ENCODE measurements around the gene RPL5.

The RPL5 gene

DNA sequence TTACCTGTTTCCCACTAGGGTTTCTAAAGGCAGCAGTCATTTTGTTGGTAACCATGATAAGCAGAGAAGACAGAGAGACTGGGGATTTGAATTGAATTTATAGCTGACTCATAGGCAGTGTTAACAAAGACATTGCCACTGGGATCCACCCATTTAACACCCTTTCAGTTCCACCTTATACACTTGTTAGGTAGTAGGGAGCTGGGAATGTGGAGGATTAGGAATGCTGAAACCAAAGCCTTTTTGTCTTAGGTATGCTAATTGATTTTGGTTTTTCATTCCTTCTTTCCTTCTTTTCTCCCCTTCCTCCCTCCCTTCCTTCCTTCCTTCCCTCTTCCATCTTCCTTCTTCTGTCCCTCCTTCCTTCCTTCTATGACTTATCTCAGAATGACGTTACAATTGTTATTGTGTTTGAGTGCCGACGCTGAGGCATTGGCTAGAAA is 39.5 kb upstream of the RPL5 start:
- TF ChIP-seq CTCF (conservative IDR thresholded peaks at IDR 0.05; ENCODE audit: low read depth, low read length) = no peak
- Histone ChIP-seq H3K36me3 (ENCODE audit: insufficient read depth) (no peaks in the 10 kb centered on the region), H3K27me3 (ENCODE audit: insufficient read depth, low read depth) (no peaks in the 10 kb centered on the region), H3K9ac (no peak overlapping the region), H2AFZ (ENCODE audit: low read depth) (no peak overlapping the region), H3K27ac (no peak overlapping the region), H3K4me3 (IDR thresholded peaks at IDR 0.05; ENCODE audit: insufficient read depth, low read depth, low read length) (no peak overlapping the region), H3K4me1 (ENCODE audit: low read depth, poor library complexity, severe bottlenecking) (no peaks in the 10 kb centered on the region), H4K20me1 (ENCODE audit: insufficient read depth) (no peaks in the 10 kb centered on the region), H3K4me2 (no peak overlapping the region), H3K79me2 (ENCODE audit: insufficient read depth, low read depth) (no peaks in the 10 kb centered on the region)

- TF ChIP-seq CTCF (conservative IDR thresholded peaks at IDR 0.05; ENCODE audit: low read depth, low read length) = no peak
- H3K27me3 ChIP-seq (ENCODE audit: insufficient read depth, low read depth) = no peaks in the 10 kb centered on the region
- no peak overlapping the region for H3K4me2 ChIP-seq
- no peak overlapping the region for H2AFZ ChIP-seq (ENCODE audit: low read depth)
- no peak overlapping the region for H3K27ac ChIP-seq
- no peak overlapping the region for H3K4me3 ChIP-seq (IDR thresholded peaks at IDR 0.05; ENCODE audit: insufficient read depth, low read depth, low read length)
- H3K79me2 ChIP-seq (ENCODE audit: insufficient read depth, low read depth) = no peaks in the 10 kb centered on the region
- no peak overlapping the region for H3K9ac ChIP-seq
- no peaks in the 10 kb centered on the region for H3K4me1 ChIP-seq (ENCODE audit: low read depth, poor library complexity, severe bottlenecking)
- H4K20me1 ChIP-seq (ENCODE audit: insufficient read depth) = no peaks in the 10 kb centered on the region
- H3K36me3 ChIP-seq (ENCODE audit: insufficient read depth) = no peaks in the 10 kb centered on the region
Measured at GRCh38 chr1:92795166-92795565, 36.7 kb upstream of the RPL5 start.

- no peak overlapping the region for H3K9ac ChIP-seq
- no peaks in the 10 kb centered on the region for H3K27me3 ChIP-seq (ENCODE audit: insufficient read depth, low read depth)
- H3K79me2 ChIP-seq (ENCODE audit: insufficient read depth, low read depth) = no peaks in the 10 kb centered on the region
- H3K36me3 ChIP-seq (ENCODE audit: insufficient read depth) = no peaks in the 10 kb centered on the region
- H3K4me1 ChIP-seq (ENCODE audit: low read depth, poor library complexity, severe bottlenecking) = no peaks in the 10 kb centered on the region
- H3K4me3 ChIP-seq (IDR thresholded peaks at IDR 0.05; ENCODE audit: insufficient read depth, low read depth, low read length) = no peak overlapping the region
- H3K4me2 ChIP-seq = no peak overlapping the region
- no peak for TF ChIP-seq CTCF (conservative IDR thresholded peaks at IDR 0.05; ENCODE audit: low read depth, low read length)
- H4K20me1 ChIP-seq (ENCODE audit: insufficient read depth) = no peaks in the 10 kb centered on the region
- no peak overlapping the region for H2AFZ ChIP-seq (ENCODE audit: low read depth)
- no peak overlapping the region for H3K27ac ChIP-seq
Measured at GRCh38 chr1:92797297-92797696, 34.5 kb upstream of the RPL5 start.

- Histone ChIP-seq H3K79me2 (ENCODE audit: insufficient read depth, low read depth) (no peaks in the 10 kb centered on the region), H3K9ac (no peak overlapping the region), H3K4me3 (IDR thresholded peaks at IDR 0.05; ENCODE audit: insufficient read depth, low read depth, low read length) (no peak overlapping the region), H3K27me3 (ENCODE audit: insufficient read depth, low read depth) (no peaks in the 10 kb centered on the region), H3K36me3 (ENCODE audit: insufficient read depth) (no peaks in the 10 kb centered on the region), H4K20me1 (ENCODE audit: insufficient read depth) (no peaks in the 10 kb centered on the region), H2AFZ (ENCODE audit: low read depth) (no peak overlapping the region), H3K4me1 (ENCODE audit: low read depth, poor library complexity, severe bottlenecking) (no peaks in the 10 kb centered on the region), H3K27ac (no peak overlapping the region), H3K4me2 (no peak overlapping the region)
- TF ChIP-seq CTCF (conservative IDR thresholded peaks at IDR 0.05; ENCODE audit: low read depth, low read length) = no peak
Measured at GRCh38 chr1:92797961-92798360, 33.9 kb upstream of the RPL5 start.
